Measurements from ENCODE around the gene ZXDC.

The ZXDC gene

DNA sequence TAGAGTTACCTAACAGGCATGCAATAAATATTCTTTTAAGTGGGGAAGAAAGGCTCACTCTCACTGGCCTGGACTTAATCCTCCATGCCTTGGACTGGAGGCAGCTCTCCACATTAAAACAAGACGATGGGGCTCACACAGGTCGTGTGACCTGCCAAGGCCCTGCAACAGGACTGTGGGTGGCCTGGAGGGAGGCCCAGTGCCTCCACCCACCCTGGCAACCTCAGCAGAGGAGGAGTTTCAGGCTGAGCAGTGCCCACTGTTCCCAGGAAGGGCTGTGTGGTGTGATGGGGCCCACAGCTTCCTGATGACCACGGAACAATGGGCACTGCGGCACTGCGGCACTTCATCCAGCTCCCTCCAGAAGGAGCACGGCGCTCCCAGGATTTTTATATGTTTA is 36.3 kb upstream of the ZXDC start:
- no peak overlapping the region for H3K27ac ChIP-seq
- DNase-seq (ENCODE audit: low read depth, low spot score): no peak

DNA sequence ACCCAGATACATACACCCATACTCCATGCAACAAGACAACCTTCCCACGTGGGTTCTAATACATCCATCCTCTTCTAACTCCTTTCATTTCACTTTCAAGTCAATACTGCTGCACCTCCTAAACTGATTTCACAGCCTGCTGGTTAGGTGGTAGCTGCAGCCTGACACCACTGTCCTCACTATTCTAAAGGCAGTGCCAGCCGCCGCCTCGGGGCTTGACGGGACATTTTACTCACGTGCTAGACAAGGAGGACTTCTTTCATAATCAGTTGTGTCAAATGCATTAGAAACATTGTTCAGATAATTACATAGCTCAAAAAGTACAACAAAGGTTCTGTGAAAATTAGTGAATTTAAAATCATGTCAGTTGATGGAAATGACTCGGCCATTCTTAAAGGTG is 35.6 kb upstream of the ZXDC start:
- H3K27ac ChIP-seq: no peak overlapping the region
- no peak for DNase-seq (ENCODE audit: low read depth, low spot score)

DNA sequence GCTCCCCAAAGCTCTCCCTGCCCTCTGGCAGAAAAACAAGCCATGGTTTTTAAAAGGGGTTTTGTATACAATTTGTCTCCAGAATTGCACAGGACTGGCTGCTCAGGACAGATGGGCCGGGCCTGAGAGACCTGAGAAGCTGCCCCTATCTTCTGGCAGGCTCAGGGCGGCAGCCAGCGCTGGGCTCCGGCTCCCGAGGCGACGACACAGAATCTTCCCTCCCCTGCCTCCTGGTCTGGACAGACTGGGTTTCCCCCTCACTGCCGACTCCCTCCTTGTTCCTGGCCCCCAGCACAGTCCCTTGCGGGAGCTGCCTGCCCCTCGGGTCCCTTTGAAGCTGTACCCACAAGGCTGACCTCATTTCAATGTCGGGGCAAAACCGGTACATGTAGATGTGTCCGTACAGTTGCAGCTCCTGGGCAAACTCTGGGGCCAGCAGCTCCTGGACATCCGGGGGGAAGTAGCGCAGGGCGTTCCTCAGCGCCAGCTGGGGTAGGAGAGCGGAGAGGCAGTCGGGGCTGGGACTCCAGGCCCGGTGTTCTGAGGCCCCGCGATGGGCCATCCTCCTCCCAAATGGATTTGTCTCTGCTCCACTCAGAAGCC is 34.7 kb upstream of the ZXDC start:
- no peak for DNase-seq (ENCODE audit: low read depth, low spot score)
- no peak overlapping the region for H3K27ac ChIP-seq

DNA sequence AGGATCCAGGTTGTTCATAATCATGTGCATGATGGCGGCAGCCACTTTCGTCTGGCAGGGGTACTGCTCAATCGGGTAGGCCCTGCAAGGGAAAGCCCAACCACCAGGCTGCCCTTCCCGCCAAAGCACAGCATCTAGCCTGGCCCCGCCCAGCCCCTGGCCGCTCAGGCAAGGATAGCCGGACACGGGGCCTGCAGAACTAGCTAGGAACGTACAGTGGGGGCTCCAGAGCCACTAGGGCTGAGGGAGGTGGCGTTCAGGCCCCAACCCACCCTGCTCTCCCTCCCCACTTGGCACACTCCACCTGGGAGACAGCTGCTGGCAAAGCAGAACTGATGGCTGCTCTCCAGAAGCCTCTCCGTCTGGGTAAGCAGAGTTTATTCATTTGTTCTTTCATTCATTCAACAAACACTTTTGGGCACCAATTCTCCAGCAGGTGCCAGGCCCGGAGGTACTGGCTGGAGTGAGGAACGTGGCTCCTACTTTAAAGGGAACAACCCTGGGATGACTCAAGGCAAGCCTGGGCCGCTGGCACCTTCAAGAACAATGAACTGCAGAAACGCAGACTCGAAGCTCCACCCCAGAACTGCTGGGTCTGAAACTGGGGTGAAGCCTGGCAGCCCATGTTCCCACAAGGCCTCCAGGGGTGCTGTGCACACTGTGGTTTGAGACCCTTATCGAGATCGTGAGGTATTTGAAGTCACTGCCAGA is 34.1 kb upstream of the ZXDC start:
- peak; percentile 10 for DNase-seq (ENCODE audit: low read depth, low spot score)
- H3K27ac ChIP-seq: no peak overlapping the region

DNA sequence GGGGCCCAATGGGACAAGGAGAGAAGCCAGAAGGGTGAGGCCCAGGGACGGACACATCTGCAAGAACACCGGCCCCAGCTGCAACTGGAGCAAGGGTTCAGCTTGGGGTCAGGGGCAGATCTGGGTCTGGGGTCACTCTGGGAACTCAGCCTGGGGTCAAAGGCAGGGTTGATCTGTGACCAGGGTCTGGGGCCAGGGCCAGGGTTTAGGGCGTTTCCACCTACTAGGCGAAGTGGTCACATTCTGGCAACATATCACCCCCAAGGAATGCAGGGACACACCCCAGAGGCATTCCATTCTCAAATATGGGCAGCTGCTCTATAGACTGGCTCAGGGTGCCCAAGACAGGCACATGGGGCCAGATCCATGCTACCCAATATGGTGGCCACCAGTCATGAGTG is 32.9 kb upstream of the ZXDC start:
- H3K27ac ChIP-seq: no peak overlapping the region
- no peak for DNase-seq (ENCODE audit: low read depth, low spot score)

DNA sequence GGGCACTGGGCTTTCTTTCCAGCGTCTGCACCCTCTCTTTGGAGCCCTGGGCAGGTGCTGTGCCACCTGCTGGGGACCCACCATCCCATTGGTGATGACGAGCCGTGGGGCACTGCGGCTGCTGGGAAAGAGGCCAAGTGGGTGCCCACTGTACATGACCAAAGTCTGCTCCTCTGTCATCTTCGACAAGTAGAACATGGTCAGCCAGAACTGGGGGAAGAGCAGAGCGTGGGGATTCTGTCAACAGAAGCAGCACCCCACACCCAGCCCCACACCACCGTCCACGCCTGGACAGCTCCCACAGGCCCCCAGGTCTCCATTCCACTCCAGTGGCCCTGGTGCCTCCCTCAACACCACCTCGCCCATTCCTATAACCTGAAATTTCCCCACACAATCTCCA is 32.2 kb upstream of the ZXDC start:
- no peak overlapping the region for H3K27ac ChIP-seq
- no peak for DNase-seq (ENCODE audit: low read depth, low spot score)

DNA sequence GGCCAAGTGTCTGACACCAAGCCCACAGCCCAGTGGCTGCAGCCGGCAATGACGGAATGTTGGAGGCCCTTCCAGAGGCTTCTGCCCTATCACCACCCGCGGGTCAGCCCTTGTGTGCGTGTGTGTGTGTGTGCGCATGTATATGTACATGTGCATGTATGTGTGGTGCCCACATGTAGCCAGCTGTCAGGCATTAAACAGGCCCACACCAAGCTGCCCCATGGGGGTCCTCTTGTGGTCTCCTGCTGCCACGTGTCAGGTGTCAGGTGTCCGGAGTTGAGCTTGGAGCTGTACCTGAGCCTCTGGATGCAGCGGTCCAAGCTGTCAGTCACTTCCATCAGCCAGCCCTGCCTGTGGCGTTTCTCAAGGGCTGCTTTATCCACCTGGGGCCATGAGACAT is 28.0 kb upstream of the ZXDC start:
- no peak overlapping the region for H3K27ac ChIP-seq
- DNase-seq (ENCODE audit: low read depth, low spot score): no peak

DNA sequence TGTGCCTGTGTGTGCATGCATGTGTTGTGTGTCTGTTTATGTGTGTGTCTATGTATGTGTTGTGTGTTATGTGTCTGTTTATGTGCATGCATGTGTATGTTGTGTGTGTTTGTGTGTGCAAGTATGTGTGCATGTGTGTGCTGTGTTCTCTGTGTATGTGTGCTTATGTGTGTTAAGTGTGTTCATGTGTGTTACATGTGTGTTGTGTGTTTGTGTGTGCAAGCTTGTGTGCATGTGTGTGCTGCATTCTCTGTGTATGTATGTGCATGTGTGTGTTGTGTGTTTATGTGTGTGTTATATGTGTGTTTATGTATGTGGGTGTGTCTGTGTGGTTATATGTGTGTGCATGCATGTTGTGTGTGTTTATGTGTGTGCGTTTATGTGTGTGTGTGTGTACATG is 27.0 kb upstream of the ZXDC start:
- H3K27ac ChIP-seq: no peak overlapping the region
- no peak for DNase-seq (ENCODE audit: low read depth, low spot score)

DNA sequence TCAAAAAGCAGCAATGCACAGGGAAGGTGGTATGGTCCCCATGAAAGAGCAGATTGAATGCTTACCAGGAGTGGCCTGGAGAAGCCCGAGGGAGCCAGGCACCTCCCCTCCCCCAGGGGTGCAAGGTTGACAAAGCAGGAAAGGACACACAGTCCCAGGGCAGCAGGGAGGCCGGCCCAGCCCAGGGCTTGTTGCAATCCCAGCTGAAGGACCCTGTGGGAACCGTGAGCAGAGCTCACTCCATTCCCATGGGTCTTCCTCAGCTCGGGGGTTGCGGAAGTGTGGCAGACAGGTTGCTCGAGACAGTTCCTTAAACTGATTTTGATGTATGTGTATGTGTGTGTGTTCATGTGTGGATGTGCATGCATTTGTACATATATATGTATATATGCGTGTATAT is 26.0 kb upstream of the ZXDC start:
- no peak for DNase-seq (ENCODE audit: low read depth, low spot score)
- H3K27ac ChIP-seq: no peak overlapping the region

DNA sequence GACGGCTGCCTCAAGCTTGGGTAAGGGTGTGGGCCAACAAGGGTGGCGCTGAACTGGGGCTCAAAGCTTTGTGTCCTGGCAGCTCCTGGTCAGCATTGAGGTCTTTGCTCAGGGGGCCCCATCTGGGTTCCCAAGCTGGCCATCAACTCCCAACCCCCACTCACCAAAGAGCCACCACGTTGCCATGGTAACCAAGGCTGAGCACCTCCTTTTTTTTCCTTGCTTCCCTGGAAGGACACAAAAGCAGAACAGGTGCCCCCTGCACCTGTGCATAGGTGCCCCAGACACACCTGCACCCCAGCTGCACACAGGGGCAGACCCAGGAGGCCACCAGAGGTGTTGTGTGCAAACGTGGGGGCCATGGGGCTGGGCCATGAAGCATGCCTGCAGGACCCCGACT is 25.4 kb upstream of the ZXDC start:
- no peak for DNase-seq (ENCODE audit: low read depth, low spot score)
- H3K27ac ChIP-seq: no peak overlapping the region

DNA sequence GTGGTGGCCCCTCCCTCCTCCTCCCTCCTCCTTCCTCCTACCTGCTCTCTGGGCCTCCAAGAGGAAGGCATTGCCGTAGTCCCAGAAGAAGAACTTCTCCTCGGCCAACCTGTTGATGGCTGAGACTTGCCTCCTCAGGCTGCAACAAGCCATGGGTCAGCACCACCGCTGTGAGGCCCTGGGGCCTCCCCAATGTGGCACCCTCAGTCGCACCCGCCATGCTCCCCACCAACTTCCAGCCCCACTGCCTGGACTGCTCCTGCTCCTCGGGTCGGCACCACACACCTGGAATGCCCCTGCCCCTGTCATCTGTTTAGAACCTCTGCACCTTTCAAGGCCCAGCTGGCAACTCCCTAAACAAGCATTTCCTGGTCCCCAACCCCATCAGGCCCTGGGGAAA is 24.3 kb upstream of the ZXDC start:
- H3K27ac ChIP-seq: no peak overlapping the region
- no peak for DNase-seq (ENCODE audit: low read depth, low spot score)

DNA sequence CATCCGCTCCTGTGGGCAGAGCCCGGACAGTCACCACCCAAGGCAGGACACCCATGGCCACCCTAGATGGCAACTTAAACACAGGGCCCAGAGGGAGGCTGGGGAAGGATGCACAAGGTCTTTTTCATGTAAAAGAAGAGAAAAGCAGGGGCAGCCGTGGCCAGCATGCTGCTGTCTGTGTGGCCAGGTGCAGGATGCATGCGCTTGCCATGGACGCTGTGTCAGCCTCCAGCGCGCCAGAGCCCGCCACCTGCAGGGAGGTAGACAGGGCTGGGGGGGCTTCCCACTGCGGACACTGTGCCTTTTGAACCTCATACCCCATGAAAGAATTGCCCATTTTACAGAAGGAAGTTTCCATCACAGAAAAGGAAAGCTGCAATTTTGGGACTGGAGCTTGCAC is 23.7 kb upstream of the ZXDC start:
- no peak for DNase-seq (ENCODE audit: low read depth, low spot score)
- H3K27ac ChIP-seq: no peak overlapping the region

DNA sequence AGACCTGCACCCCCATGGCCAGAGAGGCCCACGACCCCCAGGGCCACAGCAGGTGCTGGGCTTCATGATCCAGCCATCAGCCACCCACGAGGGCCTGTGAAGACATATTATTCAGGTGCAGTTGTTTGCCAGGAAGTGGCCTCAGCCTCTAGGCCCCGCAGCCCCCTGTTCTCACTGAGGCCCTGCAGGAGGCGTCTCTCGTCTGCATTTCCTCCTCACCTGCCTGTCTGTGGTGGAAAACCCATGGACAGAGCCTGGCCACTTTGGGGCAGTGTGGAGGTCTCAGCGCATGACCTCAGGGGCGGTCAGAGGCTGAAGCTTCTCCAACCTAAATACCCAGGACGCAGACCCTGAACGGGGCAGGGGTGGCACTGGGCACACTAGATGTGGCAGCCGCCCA is 23.2 kb upstream of the ZXDC start:
- DNase-seq (ENCODE audit: low read depth, low spot score): no peak
- no peak overlapping the region for H3K27ac ChIP-seq

DNA sequence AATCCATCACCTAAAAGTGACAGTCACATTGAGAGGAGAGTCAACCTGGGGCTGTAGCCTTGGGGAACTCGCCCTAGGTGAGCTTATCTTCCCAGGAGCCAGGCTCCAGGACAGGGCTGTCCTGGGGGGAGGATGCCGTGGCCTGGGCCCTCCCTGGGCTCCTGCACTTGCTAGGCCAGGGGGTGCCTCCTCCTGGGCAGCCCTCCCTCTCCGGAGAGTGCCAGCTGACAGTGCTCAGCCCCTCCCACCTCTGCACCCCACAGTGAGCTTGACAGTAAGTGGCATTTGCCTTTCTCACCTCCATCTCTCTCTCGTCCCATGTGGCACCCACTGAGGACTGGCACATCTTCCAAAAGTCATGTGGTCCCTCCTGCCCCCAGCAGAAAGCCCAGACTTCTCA is 22.8 kb upstream of the ZXDC start:
- no peak overlapping the region for H3K27ac ChIP-seq
- DNase-seq (ENCODE audit: low read depth, low spot score): no peak

DNA sequence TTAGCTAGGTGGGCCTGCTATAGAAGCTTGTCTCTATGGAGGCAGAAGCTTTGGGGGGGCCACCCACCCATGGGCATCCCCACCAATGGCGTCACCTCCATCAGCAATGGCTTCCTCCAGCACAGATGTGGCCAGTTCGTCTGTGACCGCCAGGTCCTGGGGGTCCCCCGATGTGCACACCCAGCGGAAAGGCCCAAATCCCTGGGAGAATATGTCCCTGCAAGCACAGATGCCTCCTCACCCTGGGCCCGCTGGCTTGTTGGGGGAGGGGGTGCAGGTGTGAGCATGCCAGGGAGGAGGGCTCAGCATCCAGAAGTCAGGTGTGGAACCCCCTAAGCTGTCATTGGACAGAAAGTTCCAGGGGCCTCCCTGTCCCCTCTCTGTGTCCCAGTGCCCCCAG is 22.3 kb upstream of the ZXDC start:
- H3K27ac ChIP-seq: no peak overlapping the region
- DNase-seq (ENCODE audit: low read depth, low spot score): no peak

DNA sequence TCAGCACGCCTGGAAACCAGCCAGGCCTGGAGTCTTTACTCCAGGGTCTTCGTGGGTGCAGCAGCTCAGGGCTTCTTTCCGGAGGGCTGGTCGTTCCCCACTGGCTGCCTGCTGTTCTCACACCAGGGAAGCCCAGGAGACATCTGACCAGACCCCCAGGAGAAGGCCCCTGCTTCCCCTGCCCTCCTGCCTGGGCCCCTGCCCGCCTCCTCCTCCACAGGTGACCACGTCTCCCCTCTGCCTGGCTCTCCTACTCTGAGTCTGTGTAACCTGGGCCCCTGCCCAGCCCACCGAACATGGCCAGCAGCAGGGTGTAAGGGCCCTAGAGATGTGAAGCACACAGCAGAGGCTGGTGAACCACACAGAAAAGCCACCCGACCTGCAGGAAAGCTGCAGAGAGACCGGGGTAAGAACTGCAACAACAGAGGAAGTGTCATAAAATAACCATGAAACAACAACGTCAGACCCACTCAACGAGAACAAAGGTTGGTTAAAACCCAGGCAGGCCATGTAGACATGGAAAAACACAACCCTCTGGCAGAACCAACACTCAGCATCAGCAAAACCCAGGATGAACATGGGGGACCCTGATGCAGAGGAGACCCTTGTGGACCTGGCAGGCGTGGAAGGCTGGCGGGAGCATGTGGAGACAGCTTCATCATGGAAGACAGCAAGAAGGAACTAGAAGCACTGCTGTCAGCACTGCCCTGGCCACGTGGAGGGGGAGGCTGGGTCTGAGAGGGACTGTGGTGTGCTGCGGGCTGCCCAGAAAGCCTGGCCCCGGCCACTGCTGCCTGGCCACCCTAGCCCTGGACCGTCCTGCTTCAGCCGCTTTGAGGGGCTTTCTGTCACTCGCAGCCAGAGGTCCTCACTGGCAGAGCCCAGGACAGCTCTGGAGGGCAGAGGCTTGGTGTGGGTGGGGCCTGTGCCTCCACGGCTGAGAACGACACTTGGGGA is 21.5 kb upstream of the ZXDC start:
- H3K27ac ChIP-seq: no peak overlapping the region

DNA sequence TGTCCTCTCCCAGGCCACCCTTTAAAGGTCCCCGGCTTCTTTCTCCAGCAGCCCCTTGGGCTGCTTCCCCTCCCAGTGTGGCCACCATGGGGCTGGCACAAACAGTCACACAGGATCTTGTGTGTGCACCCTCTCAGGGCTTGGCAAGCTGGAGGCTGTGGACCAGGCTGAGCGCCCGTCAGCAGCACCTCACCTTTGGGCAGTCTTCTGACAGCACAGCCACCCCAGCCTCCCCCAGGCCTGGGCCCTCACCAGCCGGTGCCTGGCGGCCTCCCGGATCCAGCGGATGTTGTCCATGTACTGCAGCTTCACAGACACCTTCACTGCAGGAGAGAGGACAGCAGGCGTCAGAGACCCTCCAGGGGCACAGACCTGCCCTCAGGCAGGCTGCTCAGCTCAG is 20.1 kb upstream of the ZXDC start:
- DNase-seq (ENCODE audit: low read depth, low spot score): no peak

More for the DNA sequence above, 21.5 kb upstream of the ZXDC start:
- DNase-seq (ENCODE audit: low read depth, low spot score): no peak

DNA sequence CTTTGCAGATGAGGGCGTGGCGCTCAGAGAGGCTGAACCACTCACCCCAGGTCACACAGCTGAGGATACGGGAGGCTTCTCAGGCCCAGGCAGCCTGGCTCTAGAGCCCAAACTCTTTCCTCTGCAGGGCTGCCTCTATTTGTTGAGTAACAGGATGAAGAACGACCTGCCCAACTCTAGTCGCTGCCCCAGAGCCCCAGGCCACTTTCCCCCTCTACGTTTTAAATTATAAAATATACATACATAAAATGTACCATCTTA is 19.2 kb upstream of the ZXDC start:
- no peak for DNase-seq (ENCODE audit: low read depth, low spot score)
- H3K27ac ChIP-seq: no peak overlapping the region

More for the DNA sequence above, 20.1 kb upstream of the ZXDC start:
- H3K27ac ChIP-seq: no peak overlapping the region

DNA sequence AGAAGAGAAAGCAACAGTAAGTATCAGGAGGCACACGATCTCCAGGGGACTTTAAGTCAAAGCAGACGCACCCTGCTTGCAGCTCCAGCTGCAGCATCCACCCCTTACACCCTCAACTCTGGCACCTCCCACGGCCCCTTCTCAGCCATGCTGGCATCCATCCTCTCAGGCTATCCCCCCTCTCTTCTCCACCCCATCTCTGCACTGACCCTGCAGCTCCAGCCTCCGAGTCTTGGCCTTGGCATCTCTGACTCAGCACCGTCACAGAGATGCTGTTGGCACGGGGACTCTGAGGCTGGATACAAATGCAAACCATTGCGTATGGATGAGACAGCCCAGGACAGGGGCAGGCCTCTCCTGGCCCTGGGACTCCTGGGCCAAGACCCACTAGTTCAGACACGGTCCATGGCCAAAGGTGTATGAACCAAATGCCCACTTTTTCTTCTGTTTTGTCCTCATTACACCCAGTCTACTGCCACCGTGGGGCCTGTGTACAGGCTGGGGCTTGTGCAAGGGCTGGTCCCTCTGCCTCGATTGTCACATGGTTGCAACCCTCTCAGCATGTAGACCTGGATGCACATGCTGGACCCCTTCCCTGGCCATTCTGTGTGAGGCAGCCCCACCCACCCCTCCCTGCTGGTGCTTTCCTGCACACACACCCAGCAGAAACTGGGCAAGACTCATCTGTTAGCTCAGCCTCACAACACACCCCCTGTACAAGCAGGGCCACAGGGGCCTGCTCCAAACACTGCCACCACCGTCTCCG is 18.7 kb upstream of the ZXDC start:
- no peak overlapping the region for H3K27ac ChIP-seq
- no peak for DNase-seq (ENCODE audit: low read depth, low spot score)

DNA sequence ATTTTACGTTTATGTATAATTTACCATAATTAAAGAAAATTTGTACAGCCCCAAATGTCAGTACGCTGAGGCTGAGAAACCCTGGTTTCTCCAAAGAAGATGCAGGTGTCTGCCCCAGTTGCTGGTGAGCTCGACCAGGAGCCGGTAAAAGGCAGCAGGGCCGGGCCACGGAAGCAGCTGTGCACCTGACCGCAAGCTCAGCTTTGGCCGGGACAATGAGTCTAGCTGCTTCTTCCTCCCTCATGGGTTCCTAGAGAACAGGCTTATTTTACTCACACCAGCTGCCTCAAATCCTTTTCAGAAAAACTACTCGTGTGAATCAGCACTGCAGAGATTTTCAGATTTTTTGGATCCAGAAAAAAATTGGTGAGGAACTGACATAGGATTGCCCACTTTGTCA is 18.0 kb upstream of the ZXDC start:
- no peak overlapping the region for H3K27ac ChIP-seq
- DNase-seq (ENCODE audit: low read depth, low spot score): no peak

DNA sequence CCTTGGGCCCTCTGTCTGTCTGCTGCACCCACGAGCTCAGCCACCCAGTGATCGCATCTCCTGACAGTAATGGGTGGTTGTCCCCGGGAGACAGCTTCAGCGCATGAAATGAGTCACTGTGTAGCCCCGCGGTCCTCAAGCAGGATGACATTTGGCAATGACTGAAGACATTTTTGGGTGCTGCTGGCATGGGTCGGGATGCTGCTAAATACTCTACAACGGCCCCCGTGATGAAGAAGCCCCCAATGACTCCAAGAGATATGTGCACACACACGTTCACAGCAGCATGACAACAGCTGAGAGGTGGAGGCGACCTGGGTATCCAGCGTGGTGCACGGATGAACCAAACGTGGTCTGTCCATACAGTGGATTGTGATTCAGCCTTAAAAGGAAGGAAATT is 17.4 kb upstream of the ZXDC start:
- no peak overlapping the region for H3K27ac ChIP-seq
- DNase-seq (ENCODE audit: low read depth, low spot score): no peak

Data from epithelial cell of prostate (primary cell).